Ovary (tissue), 3 donors: Measurements from ENCODE around the gene SORBS1.

Experiments
- CTCF ChIP-seq, 3 donors: fragments of 450-650 bp in 2 of 3; fragments of 200-600 bp in 1 of 3; IDR thresholded peaks; one replicate each; pipeline versions ENCODE4 v1.5.1 to v1.8.0; 2016 to 2022; ENCODE audit warnings: antibody characterized with exemption in 3 of 3, mild to moderate bottlenecking in 1 of 3
- POLR2A ChIP-seq: fragments of 450-650 bp; IDR thresholded peaks from one replicate; pipeline ENCODE4 v1.6.1; 2017; ENCODE audit warnings: antibody characterized with exemption, mild to moderate bottlenecking, moderate library complexity
- donor health status: DM: no; HTN: no; CAD: no.

GRCh38 chr10:95462740-95463667 lies 98.2 kb downstream of the SORBS1 start:
- TF ChIP-seq POLR2A (no peak), CTCF (IDR thresholded peaks at IDR 0.05) (no peak)
